ENCODE data around the gene RADIL.

Gene RADIL

GRCh38 chr7:4783292-4783652 lies 100.2 kb downstream of the RADIL start:
- no peak overlapping the region for H3K4me3 ChIP-seq (ENCODE audit: low read depth, low read length)
- TF ChIP-seq CTCF (IDR thresholded peaks at IDR 0.05; ENCODE audit: low read depth, low read length) = no peak

GRCh38 chr7:4782333-4783291 lies 100.9 kb downstream of the RADIL start:
- H3K4me3 ChIP-seq (ENCODE audit: low read depth, low read length) = no peak overlapping the region
- no peak for TF ChIP-seq CTCF (IDR thresholded peaks at IDR 0.05; ENCODE audit: low read depth, low read length)

GRCh38 chr7:4781366-4782069 lies 102.0 kb downstream of the RADIL start:
- TF ChIP-seq CTCF (IDR thresholded peaks at IDR 0.05; ENCODE audit: low read depth, low read length) = no peak
- H3K4me3 ChIP-seq (ENCODE audit: low read depth, low read length) = no peak overlapping the region

- no peak for TF ChIP-seq CTCF (IDR thresholded peaks at IDR 0.05; ENCODE audit: low read depth, low read length)
- H3K4me3 ChIP-seq (ENCODE audit: low read depth, low read length) = no peak overlapping the region
Measured at GRCh38 chr7:4779118-4779517, 104.4 kb downstream of the RADIL start.

GRCh38 chr7:4775848-4776623 lies 107.5 kb downstream of the RADIL start:
- peak overlapping the region; percentile 79 for H3K4me3 ChIP-seq (ENCODE audit: low read depth, low read length)
- TF ChIP-seq CTCF (IDR thresholded peaks at IDR 0.05; ENCODE audit: low read depth, low read length) = no peak

GRCh38 chr7:4775250-4775847 lies 108.2 kb downstream of the RADIL start, which contains the start of gene AP5Z1:
Gene AP5Z1 (plus strand): TSS chr7:4775623. CDS start chr7:4775716, 93 bp downstream.
- TF ChIP-seq CTCF (IDR thresholded peaks at IDR 0.05; ENCODE audit: low read depth, low read length) = no peak
- H3K4me3 ChIP-seq (ENCODE audit: low read depth, low read length) = peak within 1 kb of the TSS; percentile 79
